ENCODE data around the gene NOP16.

DNA sequence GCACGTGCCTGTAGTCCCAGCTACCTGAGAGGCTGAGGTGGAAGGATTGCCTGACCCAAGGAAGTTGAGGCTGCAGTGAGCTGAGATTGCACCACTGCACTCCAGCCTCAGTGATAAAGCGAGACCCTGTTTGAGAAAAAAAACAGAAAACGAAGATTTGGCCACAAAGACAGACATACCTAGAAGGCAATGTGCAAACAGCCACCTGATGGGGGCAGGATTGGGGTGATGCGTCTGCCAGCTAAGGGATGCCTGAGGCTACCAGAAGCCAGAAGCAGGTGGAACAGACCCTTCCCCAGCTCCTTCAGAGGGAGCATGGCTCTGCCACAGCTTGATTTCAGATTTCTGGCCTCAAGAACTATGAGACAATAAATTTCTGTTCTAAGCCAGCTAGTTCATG is 3.1 kb upstream of the NOP16 start:
- TF ChIP-seq, protein P1, sequence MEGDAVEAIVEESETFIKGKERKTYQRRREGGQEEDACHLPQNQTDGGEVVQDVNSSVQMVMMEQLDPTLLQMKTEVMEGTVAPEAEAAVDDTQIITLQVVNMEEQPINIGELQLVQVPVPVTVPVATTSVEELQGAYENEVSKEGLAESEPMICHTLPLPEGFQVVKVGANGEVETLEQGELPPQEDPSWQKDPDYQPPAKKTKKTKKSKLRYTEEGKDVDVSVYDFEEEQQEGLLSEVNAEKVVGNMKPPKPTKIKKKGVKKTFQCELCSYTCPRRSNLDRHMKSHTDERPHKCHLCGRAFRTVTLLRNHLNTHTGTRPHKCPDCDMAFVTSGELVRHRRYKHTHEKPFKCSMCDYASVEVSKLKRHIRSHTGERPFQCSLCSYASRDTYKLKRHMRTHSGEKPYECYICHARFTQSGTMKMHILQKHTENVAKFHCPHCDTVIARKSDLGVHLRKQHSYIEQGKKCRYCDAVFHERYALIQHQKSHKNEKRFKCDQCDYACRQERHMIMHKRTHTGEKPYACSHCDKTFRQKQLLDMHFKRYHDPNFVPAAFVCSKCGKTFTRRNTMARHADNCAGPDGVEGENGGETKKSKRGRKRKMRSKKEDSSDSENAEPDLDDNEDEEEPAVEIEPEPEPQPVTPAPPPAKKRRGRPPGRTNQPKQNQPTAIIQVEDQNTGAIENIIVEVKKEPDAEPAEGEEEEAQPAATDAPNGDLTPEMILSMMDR (conservative IDR thresholded peaks at IDR 0.05) = no peak
- no peak for TF ChIP-seq ZFX (IDR thresholded peaks at IDR 0.05)
